ENCODE results near the gene RAB6B. TPM values are rescaled to one million over a fixed set of nuclear protein-coding genes. Genes with fewer than 3 reads are reported as not detected.
A peak's percentile ranks its signal among the peaks of the same experiment; 100 is the strongest.

Gene RAB6B
- total RNA-seq, 3 donors from 2014 or later: 0.15 to 0.63 (median 0.26) TPM

- H3K4me1 Mint-ChIP-seq (ENCODE audit: low read depth): no peaks in the 10 kb centered on the region
- no peaks in the 10 kb centered on the region for H3K36me3 Mint-ChIP-seq (ENCODE audit: insufficient read depth)
- DNase-seq: no peak
- H3K9me3 Mint-ChIP-seq: no peaks in the 10 kb centered on the region
- H3K27me3 Mint-ChIP-seq (ENCODE audit: low read depth): peaks cover 2% of the 10 kb centered on the region
- ATAC-seq: no peak
- H3K4me3 Mint-ChIP-seq: no peak overlapping the region
These were observed 56.5 kb downstream of the RAB6B start for GRCh38 chr3:133838916-133839800.

GRCh38 chr3:133838296-133838789, 57.3 kb downstream of the RAB6B start:
- Mint-ChIP-seq H3K27me3 (ENCODE audit: low read depth) (peaks cover 2% of the 10 kb centered on the region), H3K36me3 (ENCODE audit: insufficient read depth) (no peaks in the 10 kb centered on the region), H3K9me3 (no peaks in the 10 kb centered on the region), H3K4me3 (no peak overlapping the region), H3K4me1 (ENCODE audit: low read depth) (no peaks in the 10 kb centered on the region)
- no peak for DNase-seq
- ATAC-seq: no peak

- DNase-seq (no peak), ATAC-seq (no peak)
- Mint-ChIP-seq H3K4me3 (no peak overlapping the region), H3K4me1 (ENCODE audit: low read depth) (no peaks in the 10 kb centered on the region), H3K36me3 (ENCODE audit: insufficient read depth) (no peaks in the 10 kb centered on the region), H3K27me3 (ENCODE audit: low read depth) (peaks cover 2% of the 10 kb centered on the region), H3K9me3 (no peaks in the 10 kb centered on the region)
These were observed 58.0 kb downstream of the RAB6B start for GRCh38 chr3:133837487-133838295.

GRCh38 chr3:133836497-133837158, 59.1 kb downstream of the RAB6B start:
- DNase-seq (no peak), ATAC-seq (no peak)
- no peaks in the 10 kb centered on the region for H3K4me1 Mint-ChIP-seq (ENCODE audit: low read depth)
- no peak overlapping the region for H3K4me3 Mint-ChIP-seq
- H3K27me3 Mint-ChIP-seq (ENCODE audit: low read depth): no peaks in the 10 kb centered on the region
- no peaks in the 10 kb centered on the region for H3K36me3 Mint-ChIP-seq (ENCODE audit: insufficient read depth)
- no peaks in the 10 kb centered on the region for H3K9me3 Mint-ChIP-seq

GRCh38 chr3:133835961-133836360, 59.7 kb downstream of the RAB6B start:
- no peak for DNase-seq
- Mint-ChIP-seq H3K36me3 (ENCODE audit: insufficient read depth) (no peaks in the 10 kb centered on the region), H3K9me3 (no peaks in the 10 kb centered on the region), H3K27me3 (ENCODE audit: low read depth) (no peaks in the 10 kb centered on the region), H3K4me3 (no peak overlapping the region), H3K4me1 (ENCODE audit: low read depth) (no peaks in the 10 kb centered on the region)
- ATAC-seq: no peak

- no peak overlapping the region for H3K4me3 Mint-ChIP-seq
- DNase-seq (no peak), ATAC-seq (no peak)
- no peaks in the 10 kb centered on the region for H3K36me3 Mint-ChIP-seq (ENCODE audit: insufficient read depth)
- H3K4me1 Mint-ChIP-seq (ENCODE audit: low read depth): no peaks in the 10 kb centered on the region
- H3K27me3 Mint-ChIP-seq (ENCODE audit: low read depth): no peaks in the 10 kb centered on the region
- H3K9me3 Mint-ChIP-seq: no peaks in the 10 kb centered on the region
These were observed 60.3 kb downstream of the RAB6B start for GRCh38 chr3:133835418-133835743.

GRCh38 chr3:133834621-133835417, 60.9 kb downstream of the RAB6B start:
- Mint-ChIP-seq H3K4me1 (ENCODE audit: low read depth) (no peaks in the 10 kb centered on the region), H3K9me3 (no peaks in the 10 kb centered on the region), H3K4me3 (no peak overlapping the region), H3K36me3 (ENCODE audit: insufficient read depth) (no peaks in the 10 kb centered on the region), H3K27me3 (ENCODE audit: low read depth) (no peaks in the 10 kb centered on the region)
- no peak for DNase-seq
- ATAC-seq: no peak

GRCh38 chr3:133833880-133834620, 61.6 kb downstream of the RAB6B start:
- DNase-seq (no peak), ATAC-seq (no peak)
- Mint-ChIP-seq H3K36me3 (ENCODE audit: insufficient read depth) (no peaks in the 10 kb centered on the region), H3K4me3 (no peak overlapping the region), H3K27me3 (ENCODE audit: low read depth) (no peaks in the 10 kb centered on the region), H3K9me3 (no peaks in the 10 kb centered on the region), H3K4me1 (ENCODE audit: low read depth) (no peaks in the 10 kb centered on the region)

- Mint-ChIP-seq H3K36me3 (ENCODE audit: insufficient read depth) (no peaks in the 10 kb centered on the region), H3K4me1 (ENCODE audit: low read depth) (no peaks in the 10 kb centered on the region), H3K4me3 (no peak overlapping the region), H3K27me3 (ENCODE audit: low read depth) (no peaks in the 10 kb centered on the region), H3K9me3 (no peaks in the 10 kb centered on the region)
- DNase-seq (no peak), ATAC-seq (peak in 1 of 2 donors; percentile 4)
These were observed 62.4 kb downstream of the RAB6B start for GRCh38 chr3:133833267-133833666.

GRCh38 chr3:133832802-133833144, 62.9 kb downstream of the RAB6B start:
- Mint-ChIP-seq H3K4me1 (ENCODE audit: low read depth) (no peaks in the 10 kb centered on the region), H3K9me3 (no peaks in the 10 kb centered on the region)

GRCh38 chr3:133831966-133832801, 63.5 kb downstream of the RAB6B start:
- no peaks in the 10 kb centered on the region for H3K4me1 Mint-ChIP-seq (ENCODE audit: low read depth)
- H3K27me3 Mint-ChIP-seq (ENCODE audit: low read depth): no peaks in the 10 kb centered on the region
- H3K36me3 Mint-ChIP-seq (ENCODE audit: insufficient read depth): no peaks in the 10 kb centered on the region
- ATAC-seq (no peak), DNase-seq (no peak)
- H3K4me3 Mint-ChIP-seq: no peak overlapping the region
- H3K9me3 Mint-ChIP-seq: no peaks in the 10 kb centered on the region

More at GRCh38 chr3:133832802-133833144, 62.9 kb downstream of the RAB6B start:
- H3K27me3 Mint-ChIP-seq (ENCODE audit: low read depth): no peaks in the 10 kb centered on the region
- H3K36me3 Mint-ChIP-seq (ENCODE audit: insufficient read depth): no peaks in the 10 kb centered on the region
- DNase-seq (no peak), ATAC-seq (no peak)
- H3K4me3 Mint-ChIP-seq: no peak overlapping the region

- H3K4me1 Mint-ChIP-seq (ENCODE audit: low read depth): no peaks in the 10 kb centered on the region
- ATAC-seq (no peak), DNase-seq (no peak)
- H3K36me3 Mint-ChIP-seq (ENCODE audit: insufficient read depth): peaks cover 14% of the 10 kb centered on the region
- no peak overlapping the region for H3K4me3 Mint-ChIP-seq
- H3K9me3 Mint-ChIP-seq: no peaks in the 10 kb centered on the region
- H3K27me3 Mint-ChIP-seq (ENCODE audit: low read depth): no peaks in the 10 kb centered on the region
These were observed 65.6 kb downstream of the RAB6B start for GRCh38 chr3:133830071-133830470.

- H3K4me3 Mint-ChIP-seq: no peak overlapping the region
- no peaks in the 10 kb centered on the region for H3K9me3 Mint-ChIP-seq
- peaks cover 19% of the 10 kb centered on the region for H3K36me3 Mint-ChIP-seq (ENCODE audit: insufficient read depth)
- no peaks in the 10 kb centered on the region for H3K27me3 Mint-ChIP-seq (ENCODE audit: low read depth)
- ATAC-seq (no peak), DNase-seq (no peak)
- no peaks in the 10 kb centered on the region for H3K4me1 Mint-ChIP-seq (ENCODE audit: low read depth)
These were observed 66.4 kb downstream of the RAB6B start for GRCh38 chr3:133829310-133829707.

All from activated T-cell treated with anti-CD3 and anti-CD28 coated beads, Interleukin-2, amount 50 U/mL, for 4 hours (primary cell).